HepG2 (cell line): ENCODE results near the gene DOK1. TPM values are rescaled to one million over a fixed set of nuclear protein-coding genes. Genes with fewer than 3 reads are reported as not detected.

Source experiments
- BORCS8-MEF2B ChIP-seq: sonication (generic); formaldehyde crosslinking; IDR thresholded peaks from 2 replicates; pipeline ENCODE4 v1.8.0; 2022; ENCODE audit warnings: mild to moderate bottlenecking, missing genetic modification reagents
- RERE ChIP-seq: IDR thresholded peaks from 2 replicates; pipeline ENCODE4 v1.6.1; 2016; ENCODE audit warnings: low read depth, missing genetic modification reagents, missing compliant biosample characterization
- SMAD3 ChIP-seq: sonication (generic); formaldehyde crosslinking; IDR thresholded peaks from 2 replicates; pipeline ENCODE4 v1.4.0; 2020; ENCODE audit warnings: missing genetic modification reagents
- ZNF367 ChIP-seq: sonication (generic); formaldehyde crosslinking; IDR thresholded peaks from 2 replicates; pipeline ENCODE4 v1.4.0; 2020; ENCODE audit warnings: missing genetic modification reagents, borderline replicate concordance
- ZNF687 ChIP-seq: sonication (generic); formaldehyde crosslinking; IDR thresholded peaks from 2 replicates; pipeline ENCODE4 v1.5.1; 2020; ENCODE audit warnings: mild to moderate bottlenecking, missing genetic modification reagents, moderate library complexity
- ZNF737 ChIP-seq: sonication (generic); formaldehyde crosslinking; IDR thresholded peaks from 2 replicates; pipeline ENCODE4 v1.5.0; 2020; ENCODE audit warnings: missing genetic modification reagents, mild to moderate bottlenecking, borderline replicate concordance
- polyA plus RNA-seq, 8 experiments: library from polyadenylated mRNA; depleted of rRNA in 3 of 8; stranded (reverse) in 7 of 8; unstranded in 1 of 8; fragments of >200 nt; fragmentation: Illumina TruSeq in 4 of 8; extraction: Trizol in 4 of 8; gene quantifications; 2 replicates each; pipeline versions ENCODE4 v1.2.1 to v1.2.3, GENCODE V29; 2011 to 2016; ENCODE audit warnings: low read depth in 4 of 8, missing spikeins in 1 of 8, mixed read lengths in 1 of 8; ENCODE audit not compliant: insufficient read depth in 1 of 8
- total RNA-seq, 5 experiments: library from RNA; depleted of rRNA; stranded (reverse); fragments of >200 nt; fragmentation: Illumina TruSeq; extraction: Trizol; gene quantifications; 2 replicates each; pipeline ENCODE4 v1.2.3, GENCODE V29; 2016; ENCODE audit warnings: low read depth in 1 of 5
- TF ChIP-seq, protein P1 (sequence below): sonication (generic); formaldehyde crosslinking; IDR thresholded peaks from 2 replicates; pipeline ENCODE4 v1.5.1; 2020; ENCODE audit warnings: missing genetic modification reagents, mild to moderate bottlenecking, borderline replicate concordance
- TF ChIP-seq, protein P2 (sequence below): sonication (generic); formaldehyde crosslinking; IDR thresholded peaks from 2 replicates; pipeline ENCODE4 v1.4.0; 2020; ENCODE audit warnings: missing genetic modification reagents, borderline replicate concordance
- TF ChIP-seq, protein P3 (sequence below): sonication (generic); formaldehyde crosslinking; IDR thresholded peaks from 2 replicates; pipeline ENCODE4 v1.4.0; 2020; ENCODE audit warnings: low read depth, missing genetic modification reagents

DOK1 gene
- total and polyA plus RNA-seq, 2 of the 13 experiments (the other 11 are each of a cell fraction or from before 2014, with no cell fraction given), result 0.53 to 0.74 TPM

- TF ChIP-seq ZNF687, result peak; percentile 95
- TF ChIP-seq BORCS8-MEF2B (CRISPR knock-in tag), result peak; percentile 71; the same call in 1 of the 2 replicates
- TF ChIP-seq RERE (CRISPR knock-in tag), result no peak
- 0 out of 2 replicates have a peak, but pooled peaks have one; percentile 42 for TF ChIP-seq ZNF737 (CRISPR knock-in tag)
- no peak for TF ChIP-seq ZNF367 (CRISPR knock-in tag)
- TF ChIP-seq, protein P1, sequence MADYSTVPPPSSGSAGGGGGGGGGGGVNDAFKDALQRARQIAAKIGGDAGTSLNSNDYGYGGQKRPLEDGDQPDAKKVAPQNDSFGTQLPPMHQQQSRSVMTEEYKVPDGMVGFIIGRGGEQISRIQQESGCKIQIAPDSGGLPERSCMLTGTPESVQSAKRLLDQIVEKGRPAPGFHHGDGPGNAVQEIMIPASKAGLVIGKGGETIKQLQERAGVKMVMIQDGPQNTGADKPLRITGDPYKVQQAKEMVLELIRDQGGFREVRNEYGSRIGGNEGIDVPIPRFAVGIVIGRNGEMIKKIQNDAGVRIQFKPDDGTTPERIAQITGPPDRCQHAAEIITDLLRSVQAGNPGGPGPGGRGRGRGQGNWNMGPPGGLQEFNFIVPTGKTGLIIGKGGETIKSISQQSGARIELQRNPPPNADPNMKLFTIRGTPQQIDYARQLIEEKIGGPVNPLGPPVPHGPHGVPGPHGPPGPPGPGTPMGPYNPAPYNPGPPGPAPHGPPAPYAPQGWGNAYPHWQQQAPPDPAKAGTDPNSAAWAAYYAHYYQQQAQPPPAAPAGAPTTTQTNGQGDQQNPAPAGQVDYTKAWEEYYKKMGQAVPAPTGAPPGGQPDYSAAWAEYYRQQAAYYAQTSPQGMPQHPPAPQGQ, result no peak
- peak; percentile 76; the same call in 1 of the 2 replicates for TF ChIP-seq SMAD3 (CRISPR knock-in tag)
- TF ChIP-seq, protein P2, sequence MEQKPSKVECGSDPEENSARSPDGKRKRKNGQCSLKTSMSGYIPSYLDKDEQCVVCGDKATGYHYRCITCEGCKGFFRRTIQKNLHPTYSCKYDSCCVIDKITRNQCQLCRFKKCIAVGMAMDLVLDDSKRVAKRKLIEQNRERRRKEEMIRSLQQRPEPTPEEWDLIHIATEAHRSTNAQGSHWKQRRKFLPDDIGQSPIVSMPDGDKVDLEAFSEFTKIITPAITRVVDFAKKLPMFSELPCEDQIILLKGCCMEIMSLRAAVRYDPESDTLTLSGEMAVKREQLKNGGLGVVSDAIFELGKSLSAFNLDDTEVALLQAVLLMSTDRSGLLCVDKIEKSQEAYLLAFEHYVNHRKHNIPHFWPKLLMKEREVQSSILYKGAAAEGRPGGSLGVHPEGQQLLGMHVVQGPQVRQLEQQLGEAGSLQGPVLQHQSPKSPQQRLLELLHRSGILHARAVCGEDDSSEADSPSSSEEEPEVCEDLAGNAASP (CRISPR knock-in tag), result peak; percentile 48; the same call in 1 of the 2 replicates
- TF ChIP-seq, protein P3, sequence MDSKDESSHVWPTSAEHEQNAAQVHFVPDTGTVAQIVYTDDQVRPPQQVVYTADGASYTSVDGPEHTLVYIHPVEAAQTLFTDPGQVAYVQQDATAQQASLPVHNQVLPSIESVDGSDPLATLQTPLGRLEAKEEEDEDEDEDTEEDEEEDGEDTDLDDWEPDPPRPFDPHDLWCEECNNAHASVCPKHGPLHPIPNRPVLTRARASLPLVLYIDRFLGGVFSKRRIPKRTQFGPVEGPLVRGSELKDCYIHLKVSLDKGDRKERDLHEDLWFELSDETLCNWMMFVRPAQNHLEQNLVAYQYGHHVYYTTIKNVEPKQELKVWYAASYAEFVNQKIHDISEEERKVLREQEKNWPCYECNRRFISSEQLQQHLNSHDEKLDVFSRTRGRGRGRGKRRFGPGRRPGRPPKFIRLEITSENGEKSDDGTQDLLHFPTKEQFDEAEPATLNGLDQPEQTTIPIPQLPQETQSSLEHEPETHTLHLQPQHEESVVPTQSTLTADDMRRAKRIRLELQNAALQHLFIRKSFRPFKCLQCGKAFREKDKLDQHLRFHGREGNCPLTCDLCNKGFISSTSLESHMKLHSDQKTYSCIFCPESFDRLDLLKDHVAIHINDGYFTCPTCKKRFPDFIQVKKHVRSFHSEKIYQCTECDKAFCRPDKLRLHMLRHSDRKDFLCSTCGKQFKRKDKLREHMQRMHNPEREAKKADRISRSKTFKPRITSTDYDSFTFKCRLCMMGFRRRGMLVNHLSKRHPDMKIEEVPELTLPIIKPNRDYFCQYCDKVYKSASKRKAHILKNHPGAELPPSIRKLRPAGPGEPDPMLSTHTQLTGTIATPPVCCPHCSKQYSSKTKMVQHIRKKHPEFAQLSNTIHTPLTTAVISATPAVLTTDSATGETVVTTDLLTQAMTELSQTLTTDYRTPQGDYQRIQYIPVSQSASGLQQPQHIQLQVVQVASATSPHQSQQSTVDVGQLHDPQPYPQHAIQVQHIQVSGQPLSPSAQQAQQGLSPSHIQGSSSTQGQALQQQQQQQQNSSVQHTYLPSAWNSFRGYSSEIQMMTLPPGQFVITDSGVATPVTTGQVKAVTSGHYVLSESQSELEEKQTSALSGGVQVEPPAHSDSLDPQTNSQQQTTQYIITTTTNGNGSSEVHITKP (CRISPR knock-in tag), result peak; percentile 81
These were observed 24.9 kb upstream of the DOK1 start, which contains the start of the genes AUP1 and HTRA2 (continued) for GRCh38 chr2:74529357-74530238.
